Osteoblast (primary cell): ENCODE results near the gene CARNS1. TPM values are rescaled to one million over a fixed set of nuclear protein-coding genes. Genes with fewer than 3 reads are reported as not detected.

ENCODE experiments used
- DNase-seq: peaks from one replicate; pipeline ENCODE4 v3.0.0; 2011; ENCODE audit warnings: low spot score, mixed read lengths; ENCODE audit not compliant: insufficient read length; ENCODE audit errors: missing footprints
- H2AFZ ChIP-seq: 2 replicates; pipeline ENCODE4 v1.6.0; 2011; ENCODE audit warnings: mild to moderate bottlenecking, low read length
- H3K27ac ChIP-seq: 2 replicates; pipeline ENCODE4 v1.5.1; 2011; ENCODE audit warnings: mild to moderate bottlenecking, low read depth, low read length, moderate library complexity
- H3K27me3 ChIP-seq: 2 replicates; pipeline ENCODE4 v1.6.0; 2012; ENCODE audit warnings: mild to moderate bottlenecking, control low read depth, inconsistent platforms, low read length, moderate library complexity; ENCODE audit not compliant: insufficient read depth
- H3K36me3 ChIP-seq: 2 replicates; pipeline ENCODE4 v1.5.1; 2011; ENCODE audit warnings: mild to moderate bottlenecking, low read length, control low read depth, moderate library complexity; ENCODE audit not compliant: insufficient read depth
- H3K4me1 ChIP-seq: 2 replicates; pipeline ENCODE4 v1.5.1; 2011; ENCODE audit warnings: mild to moderate bottlenecking, low read length, control low read depth, moderate library complexity; ENCODE audit not compliant: insufficient read depth
- H3K4me2 ChIP-seq: 2 replicates; pipeline ENCODE4 v1.6.0; 2011; ENCODE audit warnings: mild to moderate bottlenecking, low read length; ENCODE audit not compliant: insufficient read depth
- H3K4me3 ChIP-seq: fragments of 200-600 bp; sonication (generic); 3 replicates; pipeline ENCODE4 v1.5.1; 2012; ENCODE audit warnings: mild to moderate bottlenecking, low read length, inconsistent platforms; ENCODE audit not compliant: insufficient read depth
- H3K79me2 ChIP-seq: 2 replicates; pipeline ENCODE4 v1.6.0; 2012; ENCODE audit warnings: mild to moderate bottlenecking, low read length, control low read depth, inconsistent platforms; ENCODE audit not compliant: insufficient read depth
- H3K9me3 ChIP-seq: 2 replicates; pipeline ENCODE4 v1.5.1; 2011; ENCODE audit warnings: low read depth, low read length, control low read depth
- H4K20me1 ChIP-seq: 2 replicates; pipeline ENCODE4 v1.6.0; 2012; ENCODE audit warnings: mild to moderate bottlenecking, low read length, control low read depth; ENCODE audit not compliant: insufficient read depth
- total RNA-seq: library from RNA; depleted of rRNA; stranded (reverse); fragments of >200 nt; gene quantifications from 2 replicates; pipeline ENCODE4 v1.2.3, GENCODE V29; 2012
- TF ChIP-seq, protein P1 (sequence below): IDR thresholded peaks from 2 replicates; pipeline ENCODE4 v1.5.1; 2011; ENCODE audit warnings: mild to moderate bottlenecking, low read depth, low read length, moderate library complexity; ENCODE audit errors: extremely low read depth

Gene CARNS1
- total RNA-seq, 1 donor = under 0.01 TPM

DNA sequence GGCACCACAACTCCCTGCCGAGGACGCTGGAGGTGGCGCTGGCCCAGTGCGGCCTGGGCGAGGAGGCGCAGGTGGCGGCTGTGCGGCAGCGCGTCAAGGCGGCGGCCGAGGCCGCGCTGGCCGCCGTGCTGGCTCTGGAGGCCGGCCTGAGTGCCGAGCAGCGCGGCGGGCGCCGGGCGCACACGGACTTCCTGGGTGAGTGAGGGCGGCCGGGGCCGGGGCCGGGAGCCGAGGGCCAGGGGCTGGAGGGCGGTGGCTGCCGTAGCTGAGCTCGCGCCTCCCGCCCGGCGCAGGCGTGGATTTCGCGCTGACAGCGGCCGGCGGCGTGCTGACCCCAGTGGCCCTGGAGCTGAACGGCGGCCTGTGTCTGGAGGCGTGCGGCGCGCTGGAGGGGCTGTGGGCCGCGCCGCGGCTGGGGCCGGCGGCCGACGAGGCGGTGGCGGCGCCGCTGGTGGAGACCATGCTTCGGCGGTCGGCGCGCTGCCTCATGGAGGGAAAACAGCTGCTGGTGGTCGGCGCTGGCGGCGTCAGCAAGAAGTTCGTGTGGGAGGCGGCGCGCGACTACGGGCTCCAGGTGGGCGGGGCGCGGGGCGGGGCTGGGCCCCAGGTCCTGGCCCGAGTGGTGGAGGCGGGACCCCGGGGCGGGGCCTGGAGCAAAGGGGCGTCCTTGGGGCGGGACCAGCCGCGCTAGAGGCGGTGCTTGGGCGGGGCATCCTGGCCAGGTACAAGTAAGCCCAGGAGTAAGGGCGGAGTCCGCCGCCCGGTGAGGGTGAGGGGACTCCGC, 5.4 kb downstream of the CARNS1 start:
- Histone ChIP-seq H3K36me3 (no peaks in the 10 kb centered on the region), H4K20me1 (peaks cover 5% of the 10 kb centered on the region), H3K4me1 (peaks cover 3% of the 10 kb centered on the region), H2AFZ (peak overlapping the region; percentile 71), H3K27me3 (no peaks in the 10 kb centered on the region), H3K4me2 (peak overlapping the region; percentile 69), H3K4me3 (peak overlapping the region; percentile 75), H3K9me3 (no peaks in the 10 kb centered on the region), H3K79me2 (no peaks in the 10 kb centered on the region), H3K27ac (peak overlapping the region; percentile 8)
- DNase-seq = peak; percentile 100
- TF ChIP-seq, protein P1, sequence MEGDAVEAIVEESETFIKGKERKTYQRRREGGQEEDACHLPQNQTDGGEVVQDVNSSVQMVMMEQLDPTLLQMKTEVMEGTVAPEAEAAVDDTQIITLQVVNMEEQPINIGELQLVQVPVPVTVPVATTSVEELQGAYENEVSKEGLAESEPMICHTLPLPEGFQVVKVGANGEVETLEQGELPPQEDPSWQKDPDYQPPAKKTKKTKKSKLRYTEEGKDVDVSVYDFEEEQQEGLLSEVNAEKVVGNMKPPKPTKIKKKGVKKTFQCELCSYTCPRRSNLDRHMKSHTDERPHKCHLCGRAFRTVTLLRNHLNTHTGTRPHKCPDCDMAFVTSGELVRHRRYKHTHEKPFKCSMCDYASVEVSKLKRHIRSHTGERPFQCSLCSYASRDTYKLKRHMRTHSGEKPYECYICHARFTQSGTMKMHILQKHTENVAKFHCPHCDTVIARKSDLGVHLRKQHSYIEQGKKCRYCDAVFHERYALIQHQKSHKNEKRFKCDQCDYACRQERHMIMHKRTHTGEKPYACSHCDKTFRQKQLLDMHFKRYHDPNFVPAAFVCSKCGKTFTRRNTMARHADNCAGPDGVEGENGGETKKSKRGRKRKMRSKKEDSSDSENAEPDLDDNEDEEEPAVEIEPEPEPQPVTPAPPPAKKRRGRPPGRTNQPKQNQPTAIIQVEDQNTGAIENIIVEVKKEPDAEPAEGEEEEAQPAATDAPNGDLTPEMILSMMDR = no peak

DNA sequence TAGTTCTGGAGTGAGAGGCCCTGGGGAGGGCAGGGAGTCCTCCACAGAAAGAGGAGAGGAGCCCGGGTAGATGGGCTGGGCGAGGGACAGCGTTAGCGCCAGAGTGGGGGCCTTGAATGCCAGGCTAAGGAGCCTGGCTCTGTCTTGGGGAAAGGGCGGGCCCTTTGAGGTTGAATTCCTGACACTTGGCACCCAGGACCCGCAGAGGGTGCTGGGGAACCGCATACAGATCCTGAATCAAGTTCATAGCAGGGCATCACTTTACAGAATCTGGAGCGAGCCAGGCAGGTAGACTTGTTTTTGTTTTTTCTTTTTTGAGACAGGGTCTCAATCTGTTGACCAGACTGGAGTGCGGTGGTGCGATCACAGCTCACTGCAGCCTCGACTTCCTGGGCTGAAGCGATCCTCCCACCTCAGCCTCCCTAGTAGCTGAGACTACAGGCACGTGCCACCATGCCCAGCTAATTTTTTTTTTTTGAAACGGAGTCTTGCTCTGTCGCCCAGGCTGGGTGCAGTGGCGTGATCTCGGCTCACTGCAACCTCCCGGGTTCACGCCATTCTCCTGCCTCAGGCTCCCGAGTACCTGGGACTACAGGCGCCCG, 6.1 kb downstream of the CARNS1 start:
- H3K27ac ChIP-seq = no peak overlapping the region
- peak overlapping the region; percentile 69 for H3K4me2 ChIP-seq
- peak overlapping the region; percentile 75 for H3K4me3 ChIP-seq
- H3K36me3 ChIP-seq = no peaks in the 10 kb centered on the region
- peaks cover 3% of the 10 kb centered on the region for H3K4me1 ChIP-seq
- TF ChIP-seq, protein P1 = no peak
- H2AFZ ChIP-seq = peak overlapping the region; percentile 41
- no peaks in the 10 kb centered on the region for H3K79me2 ChIP-seq
- H3K27me3 ChIP-seq = no peaks in the 10 kb centered on the region
- peaks cover 5% of the 10 kb centered on the region for H4K20me1 ChIP-seq
- no peak for DNase-seq
- no peaks in the 10 kb centered on the region for H3K9me3 ChIP-seq

DNA sequence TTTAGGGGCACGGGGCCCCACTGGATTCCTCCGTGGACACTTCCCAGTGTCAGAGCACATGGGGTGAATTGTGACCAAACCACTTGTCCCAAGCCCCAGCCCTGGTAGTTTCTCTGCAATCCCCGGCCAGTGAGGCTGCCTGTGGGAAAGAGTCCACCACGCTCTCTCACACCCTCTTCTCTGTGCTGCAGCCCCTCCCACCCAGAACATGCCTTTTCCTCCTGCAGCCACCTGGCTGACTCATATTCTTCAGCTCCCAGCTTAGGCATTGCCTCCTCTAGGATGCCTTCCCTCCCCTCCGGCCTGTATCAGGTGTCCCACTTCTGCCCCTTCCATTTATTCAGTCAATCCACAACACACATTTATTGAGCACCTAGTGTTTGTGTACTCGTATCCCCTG, 7.4 kb downstream of the CARNS1 start:
- DNase-seq = no peak
- no peak overlapping the region for H3K4me3 ChIP-seq
- TF ChIP-seq, protein P1 = no peak
- H3K36me3 ChIP-seq = no peaks in the 10 kb centered on the region
- H2AFZ ChIP-seq = no peak overlapping the region
- no peaks in the 10 kb centered on the region for H4K20me1 ChIP-seq
- no peaks in the 10 kb centered on the region for H3K27me3 ChIP-seq
- H3K4me1 ChIP-seq = peaks cover 4% of the 10 kb centered on the region
- no peaks in the 10 kb centered on the region for H3K79me2 ChIP-seq
- H3K9me3 ChIP-seq = no peaks in the 10 kb centered on the region
- H3K27ac ChIP-seq = no peak overlapping the region
- H3K4me2 ChIP-seq = no peak overlapping the region

DNA sequence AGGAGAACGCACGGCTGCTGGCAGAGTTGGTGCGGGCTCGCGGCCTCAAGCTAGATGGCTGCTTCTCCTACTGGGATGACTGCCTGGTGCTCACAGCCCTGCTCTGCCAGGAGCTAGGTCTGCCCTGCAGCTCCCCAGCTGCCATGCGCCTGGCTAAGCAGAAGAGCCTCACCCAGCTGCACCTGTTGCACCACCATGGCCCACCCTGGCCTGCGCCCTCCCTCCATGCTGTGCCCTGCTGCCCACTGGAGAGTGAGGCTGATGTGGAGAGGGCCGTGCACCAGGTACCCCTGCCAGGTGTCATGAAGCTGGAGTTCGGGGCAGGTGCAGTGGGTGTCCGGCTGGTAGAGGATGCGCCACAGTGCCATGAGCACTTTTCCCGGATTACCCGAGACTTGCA, 8.0 kb downstream of the CARNS1 start:
- H3K27ac ChIP-seq = no peak overlapping the region
- H3K4me1 ChIP-seq = peaks cover 4% of the 10 kb centered on the region
- H3K36me3 ChIP-seq = no peaks in the 10 kb centered on the region
- TF ChIP-seq, protein P1 = no peak
- DNase-seq = no peak
- H4K20me1 ChIP-seq = no peaks in the 10 kb centered on the region
- H3K27me3 ChIP-seq = no peaks in the 10 kb centered on the region
- no peak overlapping the region for H2AFZ ChIP-seq
- H3K4me2 ChIP-seq = no peak overlapping the region
- H3K79me2 ChIP-seq = peaks cover 2% of the 10 kb centered on the region
- no peak overlapping the region for H3K4me3 ChIP-seq
- H3K9me3 ChIP-seq = no peaks in the 10 kb centered on the region
